Neural cell (in vitro differentiated cells): Measurements from ENCODE around the gene PDGFB. TPM values are rescaled to one million over a fixed set of nuclear protein-coding genes. Genes with fewer than 3 reads are reported as not detected.

Experiments used
- H2AFZ ChIP-seq: fragments of 200-600, 300-800 bp; sonication (generic), shearing (Covaris generic); 2 replicates; pipeline ENCODE4 v1.6.0; 2014; ENCODE audit warnings: low read depth, mild to moderate bottlenecking, antibody characterized with exemption, low read length, moderate library complexity
- H3F3A ChIP-seq: fragments of 200-600 bp; shearing (Covaris generic); 2 replicates; pipeline ENCODE4 v1.6.1; 2016; ENCODE audit warnings: mild to moderate bottlenecking, moderate library complexity, mixed read lengths, antibody characterized with exemption, low read length; ENCODE audit not compliant: insufficient read depth, poor library complexity, severe bottlenecking
- H3K27ac ChIP-seq: fragments of 200-600, 300-800 bp; sonication (generic), shearing (Covaris generic); 2 replicates; pipeline ENCODE4 v1.5.1; 2014; ENCODE audit warnings: mild to moderate bottlenecking, low read length, moderate library complexity
- H3K27me3 ChIP-seq: fragments of 300-800, 200-600 bp; sonication (generic), shearing (Covaris generic); 2 replicates; pipeline ENCODE4 v1.6.0; 2014; ENCODE audit warnings: mild to moderate bottlenecking, low read depth, low read length, moderate library complexity; ENCODE audit not compliant: insufficient read depth
- H3K36me3 ChIP-seq: fragments of 300-800, 200-600 bp; sonication (generic), shearing (Covaris generic); 2 replicates; pipeline ENCODE4 v1.5.1; 2014; ENCODE audit warnings: mild to moderate bottlenecking, antibody characterized with exemption, low read length, moderate library complexity; ENCODE audit not compliant: insufficient read depth
- H3K4me2 ChIP-seq: fragments of 300-800, 200-600 bp; sonication (generic), shearing (Covaris generic); 2 replicates; pipeline ENCODE4 v1.6.0; 2014; ENCODE audit warnings: mild to moderate bottlenecking, low read length
- H3K4me3 ChIP-seq: fragments of 300-800, 200-600 bp; sonication (generic), shearing (Covaris generic); 2 replicates; pipeline ENCODE4 v1.5.1; 2014; ENCODE audit warnings: mild to moderate bottlenecking, low read length, moderate library complexity
- H3K79me2 ChIP-seq: fragments of 200-600 bp; shearing (Covaris generic); replicated peaks from 2 replicates; pipeline ENCODE4 v1.6.0; 2014; ENCODE audit warnings: mild to moderate bottlenecking, low read length, moderate library complexity; ENCODE audit not compliant: insufficient read depth
- H3K9ac ChIP-seq: fragments of 300-800, 200-600 bp; sonication (generic), shearing (Covaris generic); 2 replicates; pipeline ENCODE4 v1.6.1; 2016; ENCODE audit warnings: mild to moderate bottlenecking, low read length, mixed read lengths
- H3K9me2 ChIP-seq: fragments of 200-600 bp; shearing (Covaris generic); 2 replicates; pipeline ENCODE4 v1.6.1; 2016; ENCODE audit warnings: mild to moderate bottlenecking, low read length, mixed read lengths; ENCODE audit not compliant: insufficient read depth
- H3K9me3 ChIP-seq: fragments of 200-600, 300-800 bp; sonication (generic), shearing (Covaris generic); 2 replicates; pipeline ENCODE4 v1.6.1; 2016; ENCODE audit warnings: mild to moderate bottlenecking, mixed run types, low read length, moderate library complexity, mixed read lengths
- H4K20me1 ChIP-seq: fragments of 200-600 bp; shearing (Covaris generic); 2 replicates; pipeline ENCODE4 v1.6.1; 2016; ENCODE audit warnings: mild to moderate bottlenecking, mixed run types; ENCODE audit not compliant: insufficient read depth
- CTCF ChIP-seq: fragments of 450-650 bp; IDR thresholded peaks from 2 replicates; pipeline ENCODE4 v1.5.1; 2014; ENCODE audit warnings: antibody characterized with exemption, mild to moderate bottlenecking, moderate library complexity; ENCODE audit not compliant: poor library complexity, severe bottlenecking
- EP300 ChIP-seq: fragments of 450-650 bp; conservative IDR thresholded peaks from 2 replicates; pipeline ENCODE4 v1.6.1; 2014; ENCODE audit warnings: antibody characterized with exemption, mild to moderate bottlenecking, moderate library complexity; ENCODE audit not compliant: poor library complexity, severe bottlenecking
- EZH2 ChIP-seq: fragments of 200-600, 300-800 bp; shearing (Covaris generic), sonication (generic); IDR thresholded peaks from 2 replicates; pipeline ENCODE4 v1.6.1; 2014; ENCODE audit warnings: antibody characterized with exemption, low read length, borderline replicate concordance, mild to moderate bottlenecking; ENCODE audit not compliant: insufficient read depth, poor library complexity, severe bottlenecking
- MXI1 ChIP-seq: fragments of 450-650 bp; conservative IDR thresholded peaks from 2 replicates; pipeline ENCODE4 v1.6.1; 2014; ENCODE audit warnings: antibody characterized with exemption, mild to moderate bottlenecking; ENCODE audit not compliant: poor library complexity, severe bottlenecking
- POLR2AphosphoS5 ChIP-seq: IDR thresholded peaks from 2 replicates; pipeline ENCODE4 v1.6.1; 2012
- RAD21 ChIP-seq: fragments of 450-650 bp; conservative IDR thresholded peaks from 2 replicates; pipeline ENCODE4 v1.6.1; 2014; ENCODE audit warnings: antibody characterized with exemption, mild to moderate bottlenecking, moderate library complexity
- REST ChIP-seq: IDR thresholded peaks from 2 replicates; pipeline ENCODE4 v1.6.1; 2012; ENCODE audit warnings: borderline replicate concordance
- SMC3 ChIP-seq: fragments of 450-650 bp; conservative IDR thresholded peaks from 2 replicates; pipeline ENCODE4 v1.6.1; 2014; ENCODE audit warnings: antibody characterized with exemption, mild to moderate bottlenecking, moderate library complexity; ENCODE audit not compliant: poor library complexity
- TAF1 ChIP-seq: IDR thresholded peaks from 2 replicates; pipeline ENCODE4 v1.6.1; 2012; ENCODE audit warnings: low read depth
- polyA plus RNA-seq: library from polyadenylated mRNA; depleted of rRNA; stranded (reverse); fragments of >200 nt; gene quantifications from 2 replicates; pipeline ENCODE4 v1.2.3, GENCODE V29; 2014

PDGFB gene
- polyA plus RNA-seq, 1 donor from 2014 or later: 0.61 TPM

DNA sequence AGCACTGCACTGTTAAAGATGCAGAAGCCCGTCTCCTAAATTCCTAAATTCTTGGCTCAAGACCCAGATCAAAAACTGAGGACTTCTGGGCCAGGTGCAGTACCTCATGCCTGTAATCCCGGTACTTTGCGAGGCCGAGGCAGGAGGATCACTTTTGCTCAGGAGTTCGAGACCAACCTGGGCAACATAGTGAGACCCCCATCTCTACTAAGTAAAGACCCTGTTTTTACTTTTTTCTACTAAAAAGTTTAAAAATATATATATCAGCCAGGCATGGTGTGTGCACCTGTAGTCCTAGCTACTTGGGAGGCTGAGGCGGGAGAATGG, 29.7 kb downstream of the PDGFB start:
- H3F3A ChIP-seq: no peaks in the 10 kb centered on the region
- H3K9ac ChIP-seq: no peak overlapping the region
- H3K4me2 ChIP-seq: no peak overlapping the region
- no peak overlapping the region for H2AFZ ChIP-seq
- H3K9me3 ChIP-seq: no peaks in the 10 kb centered on the region
- H3K9me2 ChIP-seq: no peaks in the 10 kb centered on the region
- no peaks in the 10 kb centered on the region for H4K20me1 ChIP-seq
- no peaks in the 10 kb centered on the region for H3K36me3 ChIP-seq
- H3K27me3 ChIP-seq: no peaks in the 10 kb centered on the region
- TF ChIP-seq EZH2 (no peak), CTCF (no peak)
- no peak overlapping the region for H3K27ac ChIP-seq
- H3K79me2 ChIP-seq: no peaks in the 10 kb centered on the region
- H3K4me3 ChIP-seq: no peak overlapping the region

DNA sequence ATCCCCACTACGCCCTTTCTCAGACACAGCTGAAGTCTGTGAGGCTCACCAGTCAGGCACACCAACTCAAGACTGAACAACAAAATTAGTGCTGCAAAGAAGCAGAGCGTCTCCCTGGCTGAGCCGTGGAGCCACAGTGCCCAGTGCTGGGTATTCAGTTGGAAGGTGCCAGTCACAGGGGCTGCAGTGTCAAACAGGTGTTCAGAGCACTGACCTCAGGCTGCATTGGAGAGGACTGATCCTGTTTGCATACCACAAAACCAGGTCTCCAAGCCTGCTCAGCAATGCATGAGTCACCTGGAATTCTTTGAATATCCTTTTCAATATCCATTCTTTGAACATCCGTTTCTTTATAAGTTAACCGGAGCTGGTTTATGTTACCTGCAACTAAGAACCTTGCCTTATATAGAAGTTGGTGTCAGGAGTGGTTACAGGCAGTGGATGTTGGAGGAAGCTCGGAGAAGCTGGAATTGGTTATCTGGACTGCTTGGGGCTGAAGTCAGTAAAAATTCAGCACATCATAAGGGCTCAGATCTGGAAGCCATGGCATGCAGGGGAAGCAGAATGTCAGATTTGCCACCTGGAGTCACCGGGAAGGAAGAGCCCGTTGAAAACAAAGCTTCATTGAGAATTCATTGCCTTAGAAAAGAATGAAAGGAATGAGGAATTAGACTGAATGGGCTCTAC, 30.3 kb downstream of the PDGFB start:
- no peaks in the 10 kb centered on the region for H3K9me3 ChIP-seq
- no peaks in the 10 kb centered on the region for H4K20me1 ChIP-seq
- H3F3A ChIP-seq: no peaks in the 10 kb centered on the region
- no peak overlapping the region for H3K9ac ChIP-seq
- H3K36me3 ChIP-seq: no peaks in the 10 kb centered on the region
- no peak overlapping the region for H3K4me3 ChIP-seq
- no peak overlapping the region for H2AFZ ChIP-seq
- H3K4me2 ChIP-seq: no peak overlapping the region
- no peaks in the 10 kb centered on the region for H3K79me2 ChIP-seq
- H3K27me3 ChIP-seq: no peaks in the 10 kb centered on the region
- H3K27ac ChIP-seq: no peak overlapping the region
- no peak for TF ChIP-seq REST
- no peak for TF ChIP-seq POLR2AphosphoS5
- TF ChIP-seq SMC3: no peak
- no peak for TF ChIP-seq CTCF
- no peak for TF ChIP-seq MXI1
- TF ChIP-seq EP300: no peak
- no peak for TF ChIP-seq EZH2
- no peak for TF ChIP-seq RAD21
- TF ChIP-seq TAF1: no peak
- H3K9me2 ChIP-seq: no peaks in the 10 kb centered on the region
